ENCODE measurements around the gene ESPN. TPM values are rescaled to one million over a fixed set of nuclear protein-coding genes. Genes with fewer than 3 reads are reported as not detected.

Gene ESPN
- total RNA-seq, 2 experiments from 2014 or later: 0.83 to 0.99 TPM

- intact Hi-C loops (cut with micrococcal nuclease): no loop called here
- peaks cover 55% of the 10 kb centered on the region for H3K27me3 Mint-ChIP-seq
- TF ChIP-seq CTCF (IDR thresholded peaks at IDR 0.05): no peak
- H3K4me1 Mint-ChIP-seq (ENCODE audit: low read depth): peaks cover 11% of the 10 kb centered on the region
- ChIA-PET CTCF (interaction anchor here (0.8 to 10.7 kb wide), 19 partner anchors 8 to 169 kb away, joined by 3 to 79 read pairs (median 4); partner anchors contain the start of gene ESPN), POLR2A (interaction anchor here (1.1 kb wide), 1 partner anchor 56 kb away, joined by 4 read pairs; no protein-coding TSS in a partner anchor)
- no peaks in the 10 kb centered on the region for H3K9me3 Mint-ChIP-seq
- DNase-seq: no peak
- no peak for ATAC-seq
- no peak overlapping the region for H3K27ac Mint-ChIP-seq
- no peak overlapping the region for H3K4me3 Mint-ChIP-seq
- H3K36me3 Mint-ChIP-seq (ENCODE audit: low read depth): no peaks in the 10 kb centered on the region
Observed at GRCh38 chr1:6414881-6415626, 9.5 kb upstream of the ESPN start.

GRCh38 chr1:6416295-6416656 lies 8.3 kb upstream of the ESPN start:
- Mint-ChIP-seq H3K27ac (no peak overlapping the region), H3K27me3 (peaks cover 65% of the 10 kb centered on the region), H3K9me3 (no peaks in the 10 kb centered on the region), H3K4me1 (ENCODE audit: low read depth) (peaks cover 11% of the 10 kb centered on the region), H3K36me3 (ENCODE audit: low read depth) (no peaks in the 10 kb centered on the region), H3K4me3 (no peak overlapping the region)
- ATAC-seq (no peak), DNase-seq (no peak)
- ChIA-PET POLR2A (interaction anchor here (1.1 kb wide), 1 partner anchor 58 kb away, joined by 4 read pairs; no protein-coding TSS in a partner anchor), CTCF (interaction anchor here (1.0 to 10.7 kb wide), 3 partner anchors 10 to 22 kb away, joined by 3 to 79 read pairs (median 4); no protein-coding TSS in a partner anchor)
- intact Hi-C loops (cut with micrococcal nuclease): no loop called here
- no peak for TF ChIP-seq CTCF (IDR thresholded peaks at IDR 0.05)

GRCh38 chr1:6416906-6417305 lies 7.7 kb upstream of the ESPN start:
- Mint-ChIP-seq H3K36me3 (ENCODE audit: low read depth) (no peaks in the 10 kb centered on the region), H3K4me1 (ENCODE audit: low read depth) (peaks cover 11% of the 10 kb centered on the region), H3K27ac (no peak overlapping the region), H3K4me3 (no peak overlapping the region), H3K27me3 (peaks cover 71% of the 10 kb centered on the region), H3K9me3 (no peaks in the 10 kb centered on the region)
- DNase-seq: no peak
- no peak for ATAC-seq
- intact Hi-C loops (cut with micrococcal nuclease): no loop called here
- CTCF ChIA-PET: interaction anchor here (1.1 to 10.7 kb wide), 3 partner anchors 8 to 12 kb away, joined by 3 to 79 read pairs (median 3); no protein-coding TSS in a partner anchor
- no peak for TF ChIP-seq CTCF (IDR thresholded peaks at IDR 0.05)
- POLR2A ChIA-PET: no interaction called here

- Mint-ChIP-seq H3K4me3 (no peak overlapping the region), H3K27me3 (peaks cover 73% of the 10 kb centered on the region), H3K27ac (no peak overlapping the region), H3K9me3 (no peaks in the 10 kb centered on the region), H3K4me1 (ENCODE audit: low read depth) (peaks cover 11% of the 10 kb centered on the region), H3K36me3 (ENCODE audit: low read depth) (no peaks in the 10 kb centered on the region)
- no peak for ATAC-seq
- no peak for TF ChIP-seq CTCF (IDR thresholded peaks at IDR 0.05)
- CTCF ChIA-PET: interaction anchor here (1.2 to 10.7 kb wide), 3 partner anchors 9 to 20 kb away, joined by 3 to 79 read pairs (median 16); no protein-coding TSS in a partner anchor
- no peak for DNase-seq
- intact Hi-C loops (cut with micrococcal nuclease): no loop called here
- POLR2A ChIA-PET: no interaction called here
Observed at GRCh38 chr1:6417961-6418667, 6.5 kb upstream of the ESPN start.
